Right ventricle myocardium superior (tissue), 1 donor: ENCODE data around the gene MYOT. TPM values are rescaled to one million over a fixed set of nuclear protein-coding genes. Genes with fewer than 3 reads are reported as not detected.

Experiments used
- ATAC-seq: fragments of 200-7000 bp; cut with Tn5 transposase; one replicate; pipeline ENCODE4 v1.9.1; 2020; ENCODE audit warnings: mild to moderate bottlenecking; ENCODE audit not compliant: poor library complexity
- DNase-seq: peaks from one replicate; pipeline ENCODE4 v3.0.0-alpha.2; 2020
- intact Hi-C: fragments of 100-400 bp; cut with DNase I; formaldehyde crosslinking; loops from one replicate; pipeline ENCODE4 v1.11.2; 2022
- total RNA-seq: library from RNA; stranded (reverse); fragmentation: NEBNext Ultra II Directional; extraction: Animal tissue kit (Norgen Biotek cat#: 25700); gene quantifications from one replicate; pipeline ENCODE4 v1.2.1, GENCODE V29; 2021
- donor health status: DM: no; HTN: yes; CAD: no; lungs with severe emphysema.

The MYOT gene
- total RNA-seq, 1 donor from 2014 or later: 11.7 TPM

DNA sequence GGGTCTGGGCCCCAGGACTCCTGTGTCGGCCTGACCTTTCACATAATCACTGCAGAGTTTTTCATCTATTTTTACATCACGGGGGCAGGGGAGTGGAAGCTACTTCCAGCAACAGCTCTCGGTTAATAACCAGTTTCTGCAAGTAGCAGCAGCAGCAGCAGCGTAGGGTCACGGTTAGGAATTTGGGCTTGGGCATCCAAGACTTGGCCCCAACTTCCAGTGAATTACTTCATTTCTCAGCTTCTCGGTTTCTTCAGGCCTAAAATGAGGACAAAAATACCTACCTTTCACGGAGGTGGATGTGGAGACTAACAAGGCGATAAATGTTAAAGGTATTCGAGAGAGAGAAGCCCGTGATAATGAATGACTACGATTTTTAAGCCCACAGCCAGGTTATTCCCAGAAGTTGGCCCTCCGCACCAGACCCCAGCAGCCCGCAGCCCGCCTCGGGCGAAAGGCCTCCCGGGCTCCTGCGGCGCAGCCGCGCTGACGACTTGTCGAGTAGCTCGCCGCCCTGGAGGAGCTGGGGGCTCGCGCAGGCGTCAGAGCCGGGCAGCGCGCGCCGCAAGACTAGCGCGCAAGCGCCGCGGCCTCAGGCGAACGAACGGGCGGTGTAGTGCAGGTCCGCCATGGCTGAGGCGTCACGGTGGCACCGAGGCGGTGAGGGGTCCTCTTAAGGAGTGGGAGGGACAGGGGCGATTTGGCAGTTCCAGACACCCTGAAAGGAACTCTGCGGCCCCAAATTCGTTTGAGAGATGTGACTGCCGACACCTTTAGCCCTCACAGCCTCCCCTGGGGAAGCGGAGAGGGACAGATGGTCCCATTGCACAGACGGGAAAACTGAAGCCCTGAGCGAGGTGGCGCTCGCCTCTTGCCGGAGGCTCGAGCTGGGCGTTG, 21.5 kb downstream of the MYOT start, which contains the start of gene PKD2L2:
TSS of gene PKD2L2 (plus strand) at position 595 of the 897 bp plus-strand sequence. CDS start at position 630, 35 bp downstream.
- ATAC-seq (peak; percentile 95), DNase-seq (peak; percentile 94)
- intact Hi-C loops: loop anchor here (5.0 kb wide), 1 partner anchor 62 kb away; no protein-coding TSS in a partner anchor

DNA sequence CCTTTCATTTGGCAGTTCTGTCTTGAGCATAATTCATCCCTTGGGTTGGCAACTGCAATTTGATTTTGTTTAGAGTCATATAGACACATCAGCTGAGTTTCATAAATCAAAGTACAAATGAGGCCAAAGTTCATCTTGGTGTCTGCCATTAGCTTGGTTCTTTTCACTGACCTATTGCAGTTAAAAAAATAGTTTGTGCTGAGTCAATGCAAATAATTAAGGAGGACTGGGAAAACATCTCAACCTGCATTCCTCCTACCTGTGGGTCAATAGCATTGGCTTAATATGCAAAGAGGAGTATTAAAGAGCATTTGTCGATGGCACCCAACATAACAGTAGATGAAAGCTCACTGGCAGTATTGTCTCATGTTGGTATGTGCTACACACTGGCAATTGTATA, 23.2 kb downstream of the MYOT start:
- intact Hi-C loops: no loop called here
- ATAC-seq (no peak), DNase-seq (no peak)

DNA sequence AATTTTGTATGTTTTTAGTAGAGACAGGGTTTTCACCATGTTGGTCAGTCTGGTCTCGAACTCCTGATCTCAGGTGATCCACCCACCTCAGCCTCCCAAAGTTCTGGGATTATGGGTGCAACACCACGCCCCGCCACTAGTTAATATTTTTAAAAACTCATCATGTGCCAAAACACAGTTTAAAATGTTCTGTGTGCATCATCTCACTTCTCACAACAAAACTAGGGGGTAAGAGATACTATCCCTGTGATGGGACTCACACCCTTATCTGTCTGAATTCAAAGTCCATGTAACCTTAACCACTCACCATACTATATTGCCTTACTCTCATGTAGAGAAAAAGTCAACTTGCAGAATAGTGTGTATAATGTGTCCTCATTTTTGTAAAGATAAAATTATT, 24.2 kb downstream of the MYOT start:
- intact Hi-C loops: no loop called here
- ATAC-seq: no peak

DNA sequence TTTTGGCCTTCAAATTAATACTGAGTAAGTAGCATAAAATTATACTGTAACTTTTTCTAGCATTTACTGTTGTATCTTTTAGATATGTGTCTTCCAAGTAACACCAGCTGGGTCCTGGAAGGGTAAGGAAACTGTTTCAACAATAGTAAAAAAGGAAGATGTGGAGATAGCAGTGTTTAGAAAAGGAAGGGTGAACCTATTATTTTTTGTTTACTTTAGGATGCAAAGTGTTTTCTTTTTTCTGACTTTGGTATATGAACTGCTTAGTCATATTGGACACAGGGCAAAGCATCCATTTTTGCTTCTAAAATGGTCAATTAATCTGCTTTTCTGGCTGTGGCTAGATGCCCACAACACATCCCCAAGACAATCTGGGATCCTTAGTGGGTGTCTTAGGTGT, 26.9 kb downstream of the MYOT start:
- no peak for ATAC-seq
- intact Hi-C loops: no loop called here
- no peak for DNase-seq

More for the DNA sequence above, 24.2 kb downstream of the MYOT start:
- DNase-seq: no peak

DNA sequence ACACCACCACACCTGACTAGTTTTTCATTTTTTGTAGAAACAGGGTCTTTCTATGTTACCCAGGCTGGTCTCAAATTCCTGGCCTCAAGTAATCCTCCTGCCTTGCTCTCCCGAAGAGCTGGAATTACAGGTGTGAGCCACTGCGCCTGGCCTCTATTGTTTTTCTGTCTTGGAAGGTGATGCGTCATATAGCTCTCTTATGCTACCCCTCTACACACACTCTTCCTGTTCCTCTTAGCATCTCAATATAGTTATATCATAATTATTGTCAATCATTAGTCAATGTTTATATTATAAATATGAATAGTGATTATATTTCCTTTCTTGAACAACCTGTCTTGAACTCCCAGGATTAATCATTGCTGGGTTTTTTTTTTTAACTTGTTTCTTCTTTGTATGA, 28.9 kb downstream of the MYOT start:
- intact Hi-C loops: no loop called here
- DNase-seq (no peak), ATAC-seq (no peak)

DNA sequence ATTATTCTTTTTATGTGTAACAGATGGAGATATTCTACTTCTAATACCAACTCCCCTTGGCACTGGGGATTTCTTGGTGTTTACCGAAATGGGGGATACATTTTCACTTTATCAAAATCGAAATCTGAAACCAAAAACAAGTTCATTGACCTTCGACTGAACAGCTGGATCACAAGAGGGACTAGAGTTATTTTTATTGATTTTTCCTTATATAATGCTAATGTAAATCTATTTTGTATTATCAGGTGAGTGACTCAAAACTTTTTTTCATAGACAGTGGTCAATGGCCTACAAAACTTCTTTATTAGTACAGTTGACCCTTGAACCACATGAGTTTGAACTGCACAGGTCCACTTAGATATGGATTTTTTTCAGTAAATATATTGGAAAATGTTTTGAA, 31.8 kb downstream of the MYOT start:
- DNase-seq (no peak), ATAC-seq (no peak)
- intact Hi-C loops: no loop called here

DNA sequence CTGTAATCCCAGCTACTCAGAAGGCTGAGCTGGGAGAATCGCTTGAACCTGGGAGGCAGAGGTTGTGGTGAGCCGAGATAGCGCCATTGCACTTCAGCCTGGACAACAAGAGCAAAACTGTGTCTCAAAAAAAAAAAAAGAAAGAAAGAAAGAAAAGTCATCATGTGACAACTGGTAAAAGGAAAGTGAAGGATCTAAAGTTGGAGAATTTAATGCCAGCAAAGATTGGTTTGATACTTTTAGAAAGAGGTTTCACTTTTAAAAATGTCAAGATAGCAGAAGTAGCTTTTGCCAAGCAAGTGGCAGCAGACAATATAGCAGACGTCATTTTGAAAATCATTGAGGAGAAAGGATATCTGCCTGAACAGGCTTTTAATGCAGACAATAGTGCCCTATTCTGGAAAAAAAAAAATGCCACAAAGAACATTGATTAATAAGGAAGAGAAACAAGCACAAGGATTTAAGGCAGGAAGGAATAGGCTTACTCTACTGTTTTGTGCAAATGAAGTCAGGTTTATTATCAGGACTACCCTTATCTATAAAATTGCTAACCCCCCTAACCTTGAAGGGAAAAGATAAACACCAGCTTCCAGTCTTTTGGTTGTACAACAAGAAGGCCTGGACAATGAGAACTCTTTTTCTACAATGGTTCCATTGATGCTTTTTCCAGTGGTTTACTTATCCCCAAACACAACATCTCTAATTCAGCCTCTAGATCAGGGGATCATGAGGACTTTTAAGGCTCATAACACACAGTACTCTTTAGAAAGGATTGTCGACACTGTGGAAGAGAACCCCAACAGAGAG, 33.6 kb downstream of the MYOT start:
- no peak for ATAC-seq
- intact Hi-C loops: no loop called here
- no peak for DNase-seq

DNA sequence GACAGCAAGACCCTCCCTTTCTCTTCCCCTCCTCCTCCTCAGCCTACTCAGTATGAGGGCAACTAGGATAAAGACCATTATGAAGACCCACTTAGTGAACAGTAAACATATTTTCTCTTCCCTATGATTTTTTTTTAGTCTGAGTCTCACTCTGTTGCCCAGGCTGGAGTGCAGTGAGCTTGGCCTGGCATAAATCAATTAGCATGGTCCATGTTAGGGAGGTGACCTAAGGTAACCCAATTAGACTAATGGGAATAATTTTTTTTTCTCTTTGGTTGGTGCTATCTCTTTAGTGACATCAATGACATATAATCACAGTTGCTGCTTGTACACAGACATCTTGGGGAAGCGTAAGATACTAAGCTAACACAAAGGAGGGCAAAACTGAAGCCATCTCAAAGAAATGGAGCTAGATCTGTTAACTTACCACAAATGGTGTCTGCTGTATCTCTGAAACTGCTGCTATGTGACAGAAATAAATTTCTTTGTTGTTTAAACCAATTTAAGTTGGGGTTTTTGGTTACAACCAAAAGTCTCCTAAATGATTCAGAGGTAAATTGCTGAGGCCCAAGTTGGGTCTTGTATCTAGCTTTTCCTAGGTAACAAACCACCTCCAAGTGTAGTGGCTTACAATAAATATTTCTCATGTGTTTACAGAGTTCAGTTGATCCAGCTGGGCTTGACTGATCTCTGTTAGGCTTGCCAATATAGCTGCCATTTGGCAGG, 34.9 kb downstream of the MYOT start:
- DNase-seq: no peak
- intact Hi-C loops: no loop called here
- no peak for ATAC-seq

DNA sequence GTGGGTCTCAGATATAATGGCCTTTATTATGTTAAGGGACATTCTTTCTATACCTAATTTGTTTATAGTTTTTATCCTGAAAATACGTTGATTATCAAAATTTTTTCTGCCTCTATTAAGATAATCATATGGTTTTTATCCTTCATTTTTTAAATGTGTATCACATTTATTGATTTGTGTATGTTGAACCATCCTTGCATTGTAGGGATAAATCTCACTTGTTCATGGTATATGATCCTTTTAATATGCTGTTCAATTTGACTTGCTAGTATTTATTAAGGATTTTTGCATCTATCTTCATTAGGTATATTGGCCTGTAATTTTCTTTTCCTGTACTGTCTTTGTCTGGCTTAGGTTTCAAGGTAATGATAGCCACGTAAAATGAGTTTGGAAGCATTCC, 47.1 kb downstream of the MYOT start:
- no peak for ATAC-seq
- intact Hi-C loops: no loop called here
- DNase-seq: no peak

DNA sequence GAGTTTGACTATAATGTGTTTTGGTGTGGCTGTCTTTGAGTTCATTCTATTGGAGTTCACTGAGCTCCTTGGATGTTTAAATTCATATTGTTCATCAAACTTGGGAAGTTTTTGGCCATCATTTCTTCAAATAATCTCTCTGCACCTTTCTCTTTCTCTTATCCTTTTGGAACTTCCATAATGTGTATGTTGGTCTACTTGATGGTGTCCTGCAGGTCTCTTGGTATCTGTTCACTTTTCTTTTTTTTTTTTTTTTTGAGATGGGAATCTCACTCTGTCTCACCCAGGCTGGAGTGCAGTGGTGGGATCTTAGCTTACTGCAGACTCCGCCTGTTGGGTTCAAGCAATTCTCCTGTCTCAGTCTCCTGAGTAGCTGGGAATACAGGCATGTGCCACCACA, 49.3 kb downstream of the MYOT start:
- DNase-seq (no peak), ATAC-seq (no peak)
- intact Hi-C loops: no loop called here

DNA sequence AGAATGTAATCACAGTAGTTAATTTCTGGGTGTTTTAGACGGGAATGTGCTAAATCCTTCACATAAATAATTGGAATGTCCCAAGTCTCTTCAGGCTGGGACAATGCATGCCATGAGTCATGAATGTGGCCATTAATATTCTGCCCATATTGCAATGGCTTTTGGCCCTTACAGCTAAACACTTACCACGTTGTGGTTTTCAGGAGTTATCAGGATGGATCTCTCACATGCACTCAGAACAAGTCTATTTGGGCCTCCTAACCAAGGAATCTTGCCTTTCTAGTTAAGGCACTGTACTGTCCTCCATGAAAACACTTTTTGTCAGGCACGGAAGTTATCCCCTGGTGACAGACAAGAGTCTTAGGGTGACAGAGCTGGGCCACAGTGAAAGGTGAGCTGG, 54.3 kb downstream of the MYOT start:
- ATAC-seq (no peak), DNase-seq (no peak)
- intact Hi-C loops: no loop called here

DNA sequence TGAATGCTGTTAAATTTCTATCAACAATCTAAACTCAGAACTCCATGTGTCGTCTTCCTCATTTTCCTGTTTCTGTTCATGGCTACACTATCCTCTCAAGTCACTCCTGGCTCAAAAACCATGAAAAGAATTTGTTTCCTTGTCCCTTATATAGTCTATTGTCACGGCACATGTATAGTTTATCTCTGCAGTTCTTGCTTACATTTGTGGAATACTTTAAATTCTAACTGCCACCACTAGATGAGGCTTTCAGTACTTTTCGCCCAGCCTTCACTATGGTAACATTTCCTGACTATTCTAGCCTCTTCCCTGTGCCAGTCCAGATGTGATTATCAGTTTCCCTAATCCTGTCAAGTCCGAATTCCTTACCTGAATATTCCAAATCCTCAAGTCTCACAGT, 56.2 kb downstream of the MYOT start:
- DNase-seq (no peak), ATAC-seq (no peak)
- intact Hi-C loops: no loop called here

DNA sequence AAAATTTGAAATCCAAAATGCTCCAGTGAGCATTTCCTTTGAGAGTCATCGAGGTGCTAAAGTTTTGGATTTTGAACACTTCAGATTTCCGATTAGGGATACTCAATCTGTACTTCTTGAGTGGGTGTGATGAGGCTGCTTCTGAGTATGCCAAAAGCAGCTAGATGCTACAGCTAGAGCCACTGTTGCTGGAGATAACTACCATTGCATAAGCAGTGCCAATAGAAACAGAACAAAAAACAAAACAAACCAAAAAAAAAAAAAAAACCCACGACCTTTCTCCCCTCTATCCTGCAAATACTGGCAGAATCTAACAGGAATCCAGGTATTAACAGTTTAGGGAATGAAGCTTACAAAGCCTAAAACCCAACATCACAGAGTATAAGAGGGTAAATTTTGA, 65.1 kb downstream of the MYOT start:
- DNase-seq (no peak), ATAC-seq (peak; percentile 78)
- intact Hi-C loops: no loop called here

DNA sequence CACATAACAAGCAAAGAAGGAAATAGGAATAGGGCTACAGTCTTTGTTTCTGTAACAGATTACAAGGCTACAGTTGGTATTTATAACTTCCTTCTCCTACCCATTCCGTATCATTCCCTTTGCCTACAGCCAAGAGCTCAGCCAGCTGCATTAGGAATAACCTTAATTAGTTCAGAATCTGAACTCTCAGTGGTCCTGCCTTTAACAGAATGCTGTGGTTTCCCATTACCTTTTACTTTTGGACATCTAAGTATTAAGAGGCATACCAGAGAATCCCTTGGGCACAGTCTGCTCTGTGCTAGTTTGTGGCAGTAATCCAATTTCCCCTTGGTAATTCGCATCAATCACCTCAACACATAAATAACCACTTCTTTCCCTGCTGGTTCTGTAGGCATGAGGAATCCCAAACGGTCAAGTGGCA, 65.8 kb downstream of the MYOT start:
- intact Hi-C loops: no loop called here
- DNase-seq (no peak), ATAC-seq (peak; percentile 44)

DNA sequence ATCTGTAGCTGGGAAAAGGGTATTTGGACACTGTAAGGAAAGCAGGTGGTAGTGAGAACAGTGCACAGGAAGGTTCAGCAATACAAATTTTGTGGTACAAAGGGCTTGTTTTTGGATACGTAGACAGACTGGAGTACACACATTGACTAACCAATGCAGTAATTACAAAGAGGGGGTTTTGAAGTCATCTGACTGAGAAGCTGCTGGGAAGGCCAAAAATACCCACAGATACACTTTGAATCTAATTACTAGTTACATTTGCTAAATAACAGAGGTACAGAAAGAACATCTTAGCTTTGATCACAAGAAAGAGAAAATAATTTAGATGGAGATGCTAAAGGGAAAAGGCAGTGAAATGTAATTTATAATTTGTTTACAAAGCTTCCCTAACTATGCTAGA, 67.5 kb downstream of the MYOT start:
- DNase-seq: no peak
- intact Hi-C loops: no loop called here
- no peak for ATAC-seq

DNA sequence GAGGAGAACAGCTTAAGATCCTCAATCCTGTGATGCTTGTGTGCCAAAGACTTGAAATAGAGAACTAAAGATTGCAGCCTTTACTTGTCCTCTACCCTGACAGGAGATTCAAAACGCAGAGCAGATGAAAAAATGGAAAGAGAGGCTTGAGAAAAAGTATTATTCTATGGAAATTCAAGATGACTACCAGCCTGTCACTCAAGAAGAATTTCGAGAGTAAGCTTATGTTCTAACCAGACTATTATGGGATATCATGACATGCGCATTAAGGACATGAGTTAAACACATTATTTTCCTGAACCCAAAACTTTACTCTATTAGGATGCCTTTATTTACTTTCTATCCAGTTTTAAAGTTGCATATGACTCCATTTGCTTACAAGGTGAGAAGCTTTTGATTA, 68.0 kb downstream of the MYOT start:
- DNase-seq (no peak), ATAC-seq (no peak)
- intact Hi-C loops: no loop called here
